GM12801 (cell line): ENCODE measurements around the gene AACS.

ENCODE experiments used
- TF ChIP-seq, protein P1 (sequence below): IDR thresholded peaks from one replicate; pipeline ENCODE4 v1.5.1; 2011; ENCODE audit warnings: control low read depth; ENCODE audit not compliant: insufficient read length; ENCODE audit errors: extremely low read depth

The AACS gene

DNA sequence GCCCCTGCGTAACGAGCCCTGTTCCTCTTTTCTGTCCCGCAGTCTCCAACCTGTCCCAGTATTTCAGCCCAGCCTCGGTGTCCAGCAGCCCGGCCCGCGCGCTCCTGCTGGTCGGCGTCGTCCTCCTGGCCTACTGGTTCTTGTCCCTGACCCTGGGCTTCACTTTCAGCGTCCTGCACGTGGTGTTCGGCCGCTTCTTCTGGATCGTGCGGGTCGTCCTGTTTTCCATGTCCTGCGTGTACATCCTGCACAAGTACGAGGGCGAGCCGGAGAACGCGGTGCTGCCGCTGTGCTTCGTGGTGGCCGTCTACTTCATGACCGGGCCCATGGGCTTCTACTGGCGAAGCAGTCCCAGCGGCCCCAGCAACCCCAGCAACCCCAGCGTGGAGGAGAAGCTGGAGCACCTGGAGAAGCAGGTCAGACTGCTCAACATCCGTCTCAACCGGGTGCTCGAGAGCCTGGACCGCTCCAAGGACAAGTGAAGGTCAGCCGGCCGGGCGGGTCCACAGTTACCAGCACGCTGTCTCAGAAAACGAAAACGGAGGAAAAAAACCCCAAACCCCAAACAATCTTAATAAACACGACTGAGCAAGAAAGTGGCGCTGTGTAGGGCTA lies 40.2 kb upstream of the AACS start:
- TF ChIP-seq, protein P1, sequence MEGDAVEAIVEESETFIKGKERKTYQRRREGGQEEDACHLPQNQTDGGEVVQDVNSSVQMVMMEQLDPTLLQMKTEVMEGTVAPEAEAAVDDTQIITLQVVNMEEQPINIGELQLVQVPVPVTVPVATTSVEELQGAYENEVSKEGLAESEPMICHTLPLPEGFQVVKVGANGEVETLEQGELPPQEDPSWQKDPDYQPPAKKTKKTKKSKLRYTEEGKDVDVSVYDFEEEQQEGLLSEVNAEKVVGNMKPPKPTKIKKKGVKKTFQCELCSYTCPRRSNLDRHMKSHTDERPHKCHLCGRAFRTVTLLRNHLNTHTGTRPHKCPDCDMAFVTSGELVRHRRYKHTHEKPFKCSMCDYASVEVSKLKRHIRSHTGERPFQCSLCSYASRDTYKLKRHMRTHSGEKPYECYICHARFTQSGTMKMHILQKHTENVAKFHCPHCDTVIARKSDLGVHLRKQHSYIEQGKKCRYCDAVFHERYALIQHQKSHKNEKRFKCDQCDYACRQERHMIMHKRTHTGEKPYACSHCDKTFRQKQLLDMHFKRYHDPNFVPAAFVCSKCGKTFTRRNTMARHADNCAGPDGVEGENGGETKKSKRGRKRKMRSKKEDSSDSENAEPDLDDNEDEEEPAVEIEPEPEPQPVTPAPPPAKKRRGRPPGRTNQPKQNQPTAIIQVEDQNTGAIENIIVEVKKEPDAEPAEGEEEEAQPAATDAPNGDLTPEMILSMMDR = no peak

DNA sequence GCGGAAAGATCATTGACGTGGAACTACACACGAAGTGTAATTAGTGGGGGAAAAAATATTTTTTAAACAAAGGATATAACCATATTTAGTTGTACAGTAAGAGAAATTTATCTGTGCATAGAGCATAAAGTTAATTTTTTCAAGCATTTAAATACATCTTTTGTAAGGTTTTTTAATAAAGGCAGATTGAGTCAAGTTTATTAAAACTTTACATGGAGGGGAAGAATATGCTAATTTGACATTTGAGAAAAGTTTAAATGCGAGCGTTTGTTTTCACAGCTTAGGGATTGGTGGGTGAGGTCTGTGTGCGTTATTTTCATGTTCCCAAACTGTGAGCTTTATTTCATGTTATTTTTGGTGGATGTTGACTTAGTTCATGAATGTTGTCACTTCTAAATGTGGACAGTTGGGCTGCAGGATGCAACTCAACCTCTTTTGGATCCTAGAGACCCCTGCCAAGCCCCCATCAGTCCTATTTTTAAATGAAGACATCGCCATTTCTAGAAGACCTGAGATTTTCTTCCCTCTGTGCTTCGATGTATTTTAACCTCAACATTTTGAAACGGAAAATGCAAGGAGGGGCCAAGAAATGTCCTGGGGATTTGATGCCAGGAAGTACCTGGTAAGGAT lies 39.5 kb upstream of the AACS start:
- TF ChIP-seq, protein P1 = no peak

DNA sequence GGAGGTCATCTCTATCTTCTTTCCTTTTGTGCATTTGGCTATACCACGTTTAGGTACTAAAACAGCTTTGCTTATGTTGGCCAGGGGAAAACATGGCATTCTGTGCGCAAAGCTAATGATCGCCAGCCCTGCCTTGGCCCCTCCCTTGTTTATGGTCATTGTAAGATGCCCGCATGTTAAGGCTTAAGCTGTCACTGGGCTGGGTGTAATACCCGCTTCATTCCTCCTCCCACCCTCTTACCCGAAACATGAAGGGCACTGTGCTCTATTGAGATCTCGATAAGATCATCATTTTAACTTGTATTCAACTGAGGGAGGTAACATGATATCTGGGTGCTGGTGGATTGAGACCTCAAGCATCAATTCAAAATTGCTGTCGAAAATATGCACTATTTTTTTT lies 37.1 kb upstream of the AACS start:
- TF ChIP-seq, protein P1 = no peak

DNA sequence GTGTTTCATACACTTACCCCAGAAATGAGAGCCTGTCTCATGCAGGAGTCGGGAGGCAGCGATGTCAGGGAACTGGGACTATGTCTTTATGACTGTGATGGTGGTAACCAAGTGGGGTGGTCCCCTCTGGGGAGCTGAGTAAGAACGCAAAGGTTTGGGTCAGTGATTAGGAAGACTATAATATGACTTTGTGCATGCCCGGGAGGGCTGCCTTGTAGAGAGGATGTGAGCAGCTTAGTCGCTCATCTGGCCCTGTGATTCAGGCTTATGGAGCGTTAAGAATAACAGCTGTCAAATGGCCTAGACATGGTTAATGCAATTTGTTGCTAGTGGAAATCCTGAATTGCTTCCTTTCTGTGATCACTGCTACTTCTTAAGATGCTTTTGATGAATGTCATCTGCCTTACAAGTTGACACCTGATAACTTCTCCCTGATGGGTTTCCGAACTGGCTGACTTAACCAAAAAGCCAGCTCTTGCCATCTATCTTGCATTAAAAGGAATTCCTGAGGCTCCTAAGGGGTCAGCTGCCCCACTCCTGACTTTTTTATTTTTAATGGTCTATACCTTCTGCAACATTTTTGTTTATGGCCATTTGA lies 35.4 kb upstream of the AACS start:
- TF ChIP-seq, protein P1 = no peak

DNA sequence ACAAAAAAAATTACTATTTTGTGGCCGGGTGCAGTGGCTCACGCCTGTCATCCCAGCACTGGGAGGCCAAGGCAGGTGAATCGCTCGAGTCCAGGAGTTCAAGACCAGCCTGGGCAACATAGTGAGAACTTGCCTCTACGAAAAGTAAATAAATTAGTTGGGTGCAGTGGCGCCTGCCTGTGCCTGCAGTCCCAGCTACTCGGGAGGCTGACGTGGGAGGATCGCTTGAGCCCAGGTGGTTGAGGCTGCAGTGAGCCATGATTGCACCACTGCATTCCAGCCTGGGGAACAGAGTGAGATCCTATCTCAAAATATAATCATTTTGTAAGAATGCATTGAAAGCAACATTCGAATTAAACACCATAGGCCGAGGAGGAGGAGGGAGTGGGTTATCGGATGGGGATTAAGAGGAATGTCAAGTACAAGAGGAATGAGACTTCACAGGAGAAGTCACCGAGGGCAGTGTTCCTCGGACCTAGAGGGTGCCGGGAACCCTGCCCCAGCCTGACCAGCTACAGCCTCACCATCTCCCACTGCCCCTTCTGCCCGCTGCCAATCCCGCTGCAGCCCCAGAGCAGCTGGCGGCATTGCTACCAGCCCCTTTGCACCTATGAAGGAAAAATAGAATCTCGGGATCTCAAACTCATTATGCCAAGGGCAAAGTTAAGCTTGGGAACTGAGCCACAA lies 32.6 kb upstream of the AACS start:
- TF ChIP-seq, protein P1 = no peak

DNA sequence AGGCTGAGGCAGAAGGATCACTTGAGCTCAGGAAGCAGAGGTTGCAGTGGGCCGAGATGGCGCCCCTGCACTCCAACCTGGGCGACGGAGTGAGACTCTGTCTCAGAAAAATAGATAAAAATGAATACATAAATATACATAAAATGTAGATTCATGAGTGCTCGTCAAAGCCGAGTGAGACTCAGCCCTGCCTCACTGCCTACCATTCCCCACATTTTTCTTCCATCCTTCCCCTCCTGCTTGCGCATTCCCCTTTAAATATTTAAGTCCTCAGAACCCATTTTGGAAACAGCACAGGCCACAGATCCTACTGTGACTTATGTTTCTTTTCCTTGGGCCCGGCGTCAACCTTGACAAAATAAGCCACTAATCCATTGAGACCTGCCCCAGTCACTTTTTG lies 31.9 kb upstream of the AACS start:
- TF ChIP-seq, protein P1 = no peak

DNA sequence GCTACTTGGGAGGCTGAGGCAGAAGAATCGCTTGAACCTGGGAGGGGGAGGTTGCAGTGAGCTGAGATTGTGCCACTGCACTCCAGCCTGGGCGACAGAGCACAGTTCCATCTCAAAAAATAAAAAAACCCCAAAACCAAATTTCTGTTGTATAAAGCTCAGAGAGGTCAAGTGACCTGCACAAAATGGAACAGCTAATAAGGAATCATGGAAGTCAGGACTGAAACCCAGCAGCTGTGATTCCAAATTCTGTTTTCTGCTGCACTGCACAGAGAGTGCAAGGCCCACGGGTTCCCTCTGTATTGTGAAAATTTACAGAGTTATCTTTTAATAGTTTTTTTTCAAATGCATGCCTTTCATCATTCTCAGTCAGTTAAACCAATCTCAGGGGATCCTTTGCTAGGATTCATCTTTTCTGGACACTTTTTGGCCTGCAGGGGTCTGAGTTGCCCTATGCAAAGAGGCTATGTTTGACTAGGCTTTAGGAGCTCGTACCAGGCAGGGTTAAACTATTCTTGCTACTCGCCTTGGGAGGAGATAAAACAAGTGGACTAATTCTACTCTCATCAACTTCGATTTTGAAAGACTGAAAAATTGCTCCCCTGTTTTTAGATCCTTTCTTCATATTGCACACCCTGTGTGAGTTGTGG lies 26.1 kb upstream of the AACS start:
- TF ChIP-seq, protein P1 = no peak
